A673 (cell line): Measurements from ENCODE around the gene COL11A1.

Source experiments
- EZH2 ChIP-seq: fragments of 200-600 bp; sonication (generic); IDR thresholded peaks from 2 replicates; pipeline ENCODE4 v1.6.1; 2017; ENCODE audit warnings: borderline replicate concordance, low read depth, mild to moderate bottlenecking, mixed read lengths, antibody characterized with exemption, low read length; ENCODE audit not compliant: poor library complexity, severe bottlenecking
- TF ChIP-seq, protein P1 (sequence below): fragments of 300-800, 200-600 bp; sonication (generic); conservative IDR thresholded peaks from 2 replicates; pipeline ENCODE4 v1.5.1; 2017; ENCODE audit warnings: low read depth, mild to moderate bottlenecking, antibody characterized with exemption, low read length, moderate library complexity, mixed read lengths

DNA sequence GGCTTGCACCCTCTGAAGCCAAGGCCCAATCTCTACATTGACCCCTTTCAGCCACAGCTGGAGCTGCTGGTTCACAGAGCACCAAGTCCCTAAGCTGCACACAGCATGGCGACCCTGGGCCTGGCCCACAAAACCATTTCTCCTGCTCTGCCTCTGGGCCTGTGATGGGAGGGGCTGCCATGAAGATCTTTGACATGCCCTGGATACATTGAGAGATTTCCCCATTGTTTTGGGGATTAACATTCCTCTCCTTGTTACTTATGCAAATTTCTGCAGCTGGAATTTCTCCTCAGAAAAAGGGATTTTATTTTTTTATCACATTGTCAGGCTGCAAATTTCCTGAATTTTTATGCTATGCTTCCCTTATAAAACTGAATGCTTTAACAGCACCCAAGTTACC lies 235.8 kb downstream of the COL11A1 start:
- TF ChIP-seq, protein P1, sequence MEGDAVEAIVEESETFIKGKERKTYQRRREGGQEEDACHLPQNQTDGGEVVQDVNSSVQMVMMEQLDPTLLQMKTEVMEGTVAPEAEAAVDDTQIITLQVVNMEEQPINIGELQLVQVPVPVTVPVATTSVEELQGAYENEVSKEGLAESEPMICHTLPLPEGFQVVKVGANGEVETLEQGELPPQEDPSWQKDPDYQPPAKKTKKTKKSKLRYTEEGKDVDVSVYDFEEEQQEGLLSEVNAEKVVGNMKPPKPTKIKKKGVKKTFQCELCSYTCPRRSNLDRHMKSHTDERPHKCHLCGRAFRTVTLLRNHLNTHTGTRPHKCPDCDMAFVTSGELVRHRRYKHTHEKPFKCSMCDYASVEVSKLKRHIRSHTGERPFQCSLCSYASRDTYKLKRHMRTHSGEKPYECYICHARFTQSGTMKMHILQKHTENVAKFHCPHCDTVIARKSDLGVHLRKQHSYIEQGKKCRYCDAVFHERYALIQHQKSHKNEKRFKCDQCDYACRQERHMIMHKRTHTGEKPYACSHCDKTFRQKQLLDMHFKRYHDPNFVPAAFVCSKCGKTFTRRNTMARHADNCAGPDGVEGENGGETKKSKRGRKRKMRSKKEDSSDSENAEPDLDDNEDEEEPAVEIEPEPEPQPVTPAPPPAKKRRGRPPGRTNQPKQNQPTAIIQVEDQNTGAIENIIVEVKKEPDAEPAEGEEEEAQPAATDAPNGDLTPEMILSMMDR: no peak
- TF ChIP-seq EZH2: no peak
